CD4-positive, CD25-positive, alpha-beta regulatory T cell (primary cell): Measurements from ENCODE around the gene EBNA1BP2. TPM values are rescaled to one million over a fixed set of nuclear protein-coding genes. Genes with fewer than 3 reads are reported as not detected.
"Not testable (repeated sequence)": the region's sequence is repeated elsewhere in the genome, so short reads cannot be mapped to it uniquely, and the experiment has no call there.

Experiments
- ATAC-seq, 2 donors: fragments of 150-1000 bp; cut with Tn5 transposase; one replicate each; pipeline ENCODE4 v1.10.0; 2021; ENCODE audit warnings: low read depth in 2 of 2, moderate number of reproducible peaks in 2 of 2, moderate library complexity in 1 of 2
- DNase-seq, 3 donors: peaks; one replicate each; pipeline versions ENCODE4 v3.0.0 to v3.0.0-alpha.2; 2012 to 2022; ENCODE audit warnings: mixed read lengths in 1 of 3
- H3K27ac ChIP-seq: one replicate; pipeline ENCODE4 v1.7.0; 2013; ENCODE audit warnings: mild to moderate bottlenecking, low read length; ENCODE audit not compliant: insufficient read depth, poor library complexity, severe bottlenecking
- H3K27me3 ChIP-seq: one replicate; pipeline ENCODE4 v1.7.0; 2013; ENCODE audit warnings: low read length; ENCODE audit not compliant: control insufficient read depth, insufficient read depth
- H3K36me3 ChIP-seq: one replicate; pipeline ENCODE4 v1.7.0; 2013; ENCODE audit warnings: mild to moderate bottlenecking, low read length, moderate library complexity; ENCODE audit not compliant: control insufficient read depth, insufficient read depth
- H3K4me1 ChIP-seq: 2 replicates; pipeline ENCODE4 v1.7.0; 2013; ENCODE audit warnings: mild to moderate bottlenecking, low read length; ENCODE audit not compliant: insufficient read depth, control insufficient read depth, poor library complexity, severe bottlenecking
- H3K4me3 ChIP-seq: one replicate; pipeline ENCODE4 v1.7.0; 2013; ENCODE audit warnings: low read depth, mild to moderate bottlenecking, low read length, moderate library complexity
- H3K9me3 ChIP-seq, 2 experiments: 1 replicate in 1 of 2; 2 replicates in 1 of 2; pipeline ENCODE4 v1.7.0; 2013; ENCODE audit warnings: low read length in 2 of 2, mild to moderate bottlenecking in 1 of 2, moderate library complexity in 1 of 2; ENCODE audit not compliant: control insufficient read depth in 2 of 2
- H3K27ac Mint-ChIP-seq, 3 donors: one replicate each; pipeline ENCODE4 v1.8.0; 2020 to 2022; ENCODE audit warnings: mild to moderate bottlenecking in 3 of 3, mixed read lengths in 3 of 3, moderate library complexity in 2 of 3
- H3K27me3 Mint-ChIP-seq: one replicate; pipeline ENCODE4 v1.8.0; 2022; ENCODE audit warnings: mild to moderate bottlenecking, mixed read lengths
- H3K36me3 Mint-ChIP-seq: one replicate; pipeline ENCODE4 v1.8.0; 2020; ENCODE audit warnings: mixed read lengths
- H3K4me1 Mint-ChIP-seq, 4 donors: one replicate each; pipeline ENCODE4 v1.8.0; 2020 to 2022; ENCODE audit warnings: mixed read lengths in 4 of 4, mild to moderate bottlenecking in 1 of 4
- H3K4me3 Mint-ChIP-seq, 4 donors: one replicate each; pipeline ENCODE4 v1.8.0; 2020 to 2022; ENCODE audit warnings: mild to moderate bottlenecking in 4 of 4, mixed read lengths in 4 of 4, moderate library complexity in 3 of 4
- H3K9me3 Mint-ChIP-seq, 7 donors: one replicate each; pipeline ENCODE4 v1.8.0; 2020 to 2022; ENCODE audit warnings: mixed read lengths in 7 of 7, mild to moderate bottlenecking in 3 of 7, moderate library complexity in 2 of 7
- polyA plus RNA-seq, 4 donors: library from polyadenylated mRNA; unstranded; fragments of 300-500 nt; fragmentation: Illumina TruSeq; gene quantifications; one replicate each; pipeline ENCODE4 v1.2.3, GENCODE V29; 2021
- total RNA-seq: library from RNA; stranded (reverse); gene quantifications from one replicate; pipeline ENCODE4 v1.2.3, GENCODE V29; 2022

The EBNA1BP2 gene
- total and polyA plus RNA-seq, 5 donors from 2014 or later = 17.4 to 62.0 (median 52.8) TPM

DNA sequence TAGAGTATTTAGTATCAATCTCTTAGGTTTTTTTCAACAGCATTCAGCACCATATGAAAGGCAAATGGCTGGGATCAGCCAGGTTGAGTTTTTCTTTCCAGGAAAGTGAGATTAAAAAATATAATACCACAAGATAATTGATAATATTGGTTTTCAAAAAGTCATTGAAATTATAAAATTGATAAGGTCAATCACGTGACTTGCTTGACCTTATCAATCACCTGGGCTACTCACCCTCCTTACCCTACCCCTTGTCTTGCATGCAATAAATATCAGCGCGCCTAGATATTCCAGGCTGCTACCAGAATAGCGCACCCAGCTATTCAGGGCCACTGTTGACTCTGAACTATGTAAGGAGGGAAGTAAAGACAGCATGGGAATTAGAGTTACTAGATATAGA, 31.5 kb downstream of the EBNA1BP2 start:
- DNase-seq = no peak
- no peak overlapping the region for H3K4me3 ChIP-seq
- Mint-ChIP-seq H3K9me3 (peaks cover 0 to 8% (median 0%) of the 10 kb centered on the region in 7 donors), H3K4me1 (no peaks in the 10 kb centered on the region), H3K27me3 (peaks cover 42% of the 10 kb centered on the region), H3K4me3 (no peak overlapping the region), H3K27ac (peak overlapping the region in 1 of 3 donors; percentile 33), H3K36me3 (no peaks in the 10 kb centered on the region)
- peaks cover 0 to 5% of the 10 kb centered on the region in 2 experiments for H3K9me3 ChIP-seq
- H3K36me3 ChIP-seq = no peaks in the 10 kb centered on the region
- no peak overlapping the region for H3K27ac ChIP-seq
- ATAC-seq = no peak
- H3K4me1 ChIP-seq = no peaks in the 10 kb centered on the region
- peaks cover 33% of the 10 kb centered on the region for H3K27me3 ChIP-seq

DNA sequence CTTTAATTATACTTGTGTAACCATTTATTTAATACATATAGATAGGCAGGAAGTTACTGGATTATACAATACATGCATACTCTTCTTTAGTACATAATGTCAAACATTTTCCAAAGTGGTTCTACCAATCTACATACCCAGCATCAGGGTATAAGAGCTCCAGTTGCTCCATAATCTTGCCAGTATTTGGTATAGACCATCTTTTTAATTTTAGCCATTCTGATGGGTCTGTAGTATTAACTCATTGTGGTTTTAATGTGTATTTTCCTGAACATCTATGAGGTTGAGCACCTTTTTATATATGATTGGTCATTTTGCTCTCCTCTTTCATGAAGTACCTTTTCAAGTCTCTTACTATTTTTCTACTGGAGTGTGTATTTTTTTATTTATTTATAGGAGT, 32.1 kb downstream of the EBNA1BP2 start:
- no peaks in the 10 kb centered on the region for H3K4me1 ChIP-seq
- Mint-ChIP-seq H3K27me3 (peaks cover 36% of the 10 kb centered on the region), H3K4me1 (no peaks in the 10 kb centered on the region), H3K27ac (no peak overlapping the region), H3K36me3 (no peaks in the 10 kb centered on the region), H3K9me3 (peaks cover 0 to 8% (median 0%) of the 10 kb centered on the region in 7 donors), H3K4me3 (no peak overlapping the region)
- H3K36me3 ChIP-seq = no peaks in the 10 kb centered on the region
- ATAC-seq = no peak
- H3K27me3 ChIP-seq = peaks cover 27% of the 10 kb centered on the region
- peaks cover 0 to 5% of the 10 kb centered on the region in 2 experiments for H3K9me3 ChIP-seq
- no peak overlapping the region for H3K4me3 ChIP-seq
- no peak overlapping the region for H3K27ac ChIP-seq
- no peak for DNase-seq

DNA sequence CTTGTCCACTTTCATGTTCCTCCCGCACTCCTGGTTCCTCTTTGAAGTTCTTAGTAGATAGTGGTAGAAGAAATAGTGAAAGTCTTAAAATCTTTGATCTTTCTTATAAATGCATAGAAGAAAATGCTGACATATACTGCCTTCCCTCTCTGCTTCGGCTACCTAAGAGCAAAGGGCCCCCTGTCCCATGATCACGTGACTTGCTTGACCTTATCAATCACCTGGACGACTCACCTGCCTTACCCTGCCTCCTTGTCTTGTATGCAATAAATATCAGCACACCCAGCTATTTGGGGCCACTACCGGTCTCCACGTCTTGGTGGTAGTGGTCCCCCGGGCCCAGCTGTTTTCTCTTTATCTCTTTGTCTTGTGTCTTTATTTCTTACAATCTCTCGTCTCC, 32.8 kb downstream of the EBNA1BP2 start:
- not testable (repeated sequence) for ATAC-seq, H3K4me3 Mint-ChIP-seq, H3K27ac Mint-ChIP-seq, H3K4me3 ChIP-seq, H3K9me3 ChIP-seq, H3K4me1 Mint-ChIP-seq, H3K36me3 Mint-ChIP-seq, DNase-seq, H3K27ac ChIP-seq, H3K36me3 ChIP-seq, H3K9me3 Mint-ChIP-seq, H3K4me1 ChIP-seq
- H3K27me3 Mint-ChIP-seq = peaks cover 36% of the 10 kb centered on the region
- peaks cover 22% of the 10 kb centered on the region for H3K27me3 ChIP-seq

DNA sequence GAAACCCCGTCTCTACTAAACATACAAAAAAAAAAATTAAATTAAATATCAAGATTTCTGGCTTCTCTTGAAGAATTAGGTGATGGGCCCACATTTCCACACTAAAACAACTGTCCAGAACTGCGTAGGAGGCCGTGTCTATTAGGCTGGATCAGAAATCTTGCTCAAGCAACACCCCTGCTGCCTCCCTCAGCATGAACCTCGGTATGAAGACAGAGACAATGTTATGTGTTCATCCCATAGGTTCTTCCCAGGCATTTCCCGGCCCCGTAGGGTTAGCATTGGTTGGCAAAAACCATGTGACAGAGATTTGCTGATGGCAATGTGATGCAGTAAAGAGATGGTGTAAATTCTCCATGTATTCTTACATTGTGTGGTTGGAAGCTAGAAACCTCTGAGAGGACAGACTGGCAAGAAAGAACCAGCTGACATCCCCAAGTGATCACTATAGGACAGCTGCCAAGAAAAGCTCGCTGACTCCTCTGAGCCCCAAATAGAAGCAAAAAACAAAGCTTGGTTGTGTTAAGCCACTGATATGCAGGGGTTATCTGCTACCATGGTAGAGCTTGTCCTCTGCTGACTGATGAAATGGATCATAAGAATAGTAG, 34.5 kb downstream of the EBNA1BP2 start:
- Histone ChIP-seq H3K4me1 (no peaks in the 10 kb centered on the region), H3K4me3 (no peak overlapping the region), H3K36me3 (no peaks in the 10 kb centered on the region), H3K27ac (no peak overlapping the region), H3K9me3 (peaks cover 0 to 5% of the 10 kb centered on the region in 2 experiments), H3K27me3 (peaks cover 13% of the 10 kb centered on the region)
- Mint-ChIP-seq H3K9me3 (peaks cover 0 to 8% (median 2%) of the 10 kb centered on the region in 7 donors), H3K27ac (no peak overlapping the region), H3K4me3 (no peak overlapping the region), H3K4me1 (no peaks in the 10 kb centered on the region), H3K36me3 (no peaks in the 10 kb centered on the region), H3K27me3 (peaks cover 36% of the 10 kb centered on the region)
- no peak for ATAC-seq
- no peak for DNase-seq

DNA sequence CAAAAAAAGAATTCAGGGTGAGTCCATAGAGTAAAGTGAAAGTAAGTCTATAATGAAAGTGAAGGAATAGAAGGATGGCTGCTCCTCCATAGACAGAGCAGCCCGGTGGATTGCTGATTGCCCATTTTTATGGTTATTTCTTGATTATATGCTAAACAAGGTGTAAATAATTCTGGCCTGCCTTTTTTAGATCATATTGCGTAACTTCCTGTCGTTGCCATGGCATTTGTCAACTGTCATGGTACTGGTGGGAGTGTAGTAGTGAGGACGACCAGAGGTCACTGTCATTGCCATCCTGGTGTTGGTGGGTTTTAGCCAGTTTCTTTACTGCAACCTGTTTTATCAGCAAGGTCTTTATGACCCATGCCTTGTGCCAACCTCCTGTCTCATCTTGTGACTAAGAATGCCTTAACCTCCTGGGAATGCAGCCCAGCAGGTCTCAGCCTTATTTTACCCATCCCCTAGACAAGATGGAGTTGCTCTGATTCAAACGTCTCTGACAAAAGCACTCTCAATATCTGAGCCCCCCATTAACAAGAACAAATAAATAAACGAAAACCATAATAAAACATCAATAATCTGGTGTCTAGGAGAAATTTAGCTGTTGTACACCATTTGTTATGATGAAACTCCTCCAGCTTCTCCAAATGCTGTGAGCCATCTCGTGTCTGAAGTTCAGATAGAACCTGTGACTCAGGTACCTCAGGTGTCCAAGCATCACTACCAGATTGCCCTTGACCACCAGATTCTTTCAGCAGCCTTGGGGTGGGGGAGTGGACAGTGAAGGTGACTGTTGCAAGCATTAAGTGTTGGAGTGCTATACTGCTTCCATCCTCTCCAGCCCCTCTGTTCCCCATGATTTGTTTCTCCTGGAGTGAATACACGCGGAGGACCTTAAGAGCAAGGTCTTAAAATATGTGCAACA, 36.0 kb downstream of the EBNA1BP2 start:
- Histone ChIP-seq H3K36me3 (no peaks in the 10 kb centered on the region), H3K4me3 (no peak overlapping the region), H3K27me3 (peaks cover 12% of the 10 kb centered on the region), H3K27ac (no peak overlapping the region), H3K9me3 (peaks cover 0 to 5% of the 10 kb centered on the region in 2 experiments), H3K4me1 (no peaks in the 10 kb centered on the region)
- no peak for DNase-seq
- Mint-ChIP-seq H3K36me3 (no peaks in the 10 kb centered on the region), H3K9me3 (peaks cover 0 to 8% (median 2%) of the 10 kb centered on the region in 7 donors), H3K27ac (no peak overlapping the region), H3K27me3 (peaks cover 50% of the 10 kb centered on the region), H3K4me3 (no peak overlapping the region), H3K4me1 (no peaks in the 10 kb centered on the region)
- ATAC-seq = no peak

DNA sequence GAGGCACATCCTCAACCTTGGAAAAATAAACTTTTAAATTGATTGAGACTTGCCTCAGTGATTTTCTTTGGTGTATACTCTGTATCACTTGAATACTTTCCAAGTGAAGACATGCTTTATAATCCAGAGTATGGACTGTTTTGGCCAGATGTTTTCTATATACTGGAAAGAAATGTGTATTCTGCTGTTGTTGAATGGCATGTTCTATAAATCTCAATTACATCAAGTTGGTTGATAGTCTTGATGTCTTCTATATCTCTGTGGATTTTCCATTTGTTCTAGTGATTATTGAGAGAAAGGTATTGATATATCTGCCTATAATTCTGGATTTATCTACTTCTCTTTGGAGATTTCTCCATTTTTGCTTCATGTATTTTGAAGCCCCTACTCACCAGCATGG, 37.5 kb downstream of the EBNA1BP2 start:
- ATAC-seq (no peak), DNase-seq (no peak)
- Histone ChIP-seq H3K4me1 (no peaks in the 10 kb centered on the region), H3K27me3 (peaks cover 15% of the 10 kb centered on the region), H3K36me3 (no peaks in the 10 kb centered on the region), H3K27ac (no peak overlapping the region), H3K9me3 (peaks cover 0 to under 1% of the 10 kb centered on the region in 2 experiments), H3K4me3 (no peak overlapping the region)
- no peak overlapping the region for H3K4me3 Mint-ChIP-seq
- H3K36me3 Mint-ChIP-seq = no peaks in the 10 kb centered on the region
- peaks cover 0 to 4% (median 2%) of the 10 kb centered on the region in 7 donors for H3K9me3 Mint-ChIP-seq
- H3K4me1 Mint-ChIP-seq = no peaks in the 10 kb centered on the region
- H3K27ac Mint-ChIP-seq = no peak overlapping the region
- peaks cover 49% of the 10 kb centered on the region for H3K27me3 Mint-ChIP-seq

DNA sequence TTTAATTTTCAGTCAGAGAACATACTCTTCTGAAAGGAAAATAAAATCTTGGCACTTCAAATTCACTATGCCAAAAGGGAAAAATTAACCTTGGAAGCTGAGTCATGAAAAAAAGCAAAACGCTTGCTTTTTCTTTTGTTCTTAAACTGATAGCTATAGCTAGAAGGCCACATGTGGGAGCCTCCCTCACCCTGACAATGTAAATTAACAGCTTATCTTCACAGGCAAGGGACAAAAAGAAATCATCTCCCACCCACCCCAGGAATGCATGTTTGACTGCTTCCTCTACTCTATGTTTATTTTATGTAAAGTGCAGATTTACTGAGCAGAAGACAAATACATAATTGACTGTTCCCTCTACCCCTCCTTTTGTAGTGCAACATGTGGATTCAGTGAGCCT, 38.0 kb downstream of the EBNA1BP2 start:
- peaks cover 48% of the 10 kb centered on the region for H3K27me3 Mint-ChIP-seq
- no peaks in the 10 kb centered on the region for H3K36me3 Mint-ChIP-seq
- H3K4me1 Mint-ChIP-seq = no peaks in the 10 kb centered on the region
- Histone ChIP-seq H3K9me3 (no peaks in the 10 kb centered on the region), H3K4me1 (no peaks in the 10 kb centered on the region), H3K27me3 (peaks cover 15% of the 10 kb centered on the region), H3K4me3 (no peak overlapping the region), H3K27ac (no peak overlapping the region), H3K36me3 (no peaks in the 10 kb centered on the region)
- no peak overlapping the region for H3K4me3 Mint-ChIP-seq
- H3K9me3 Mint-ChIP-seq = peaks cover 0 to 2% (median 0%) of the 10 kb centered on the region in 7 donors
- ATAC-seq = no peak
- no peak for DNase-seq
- H3K27ac Mint-ChIP-seq = no peak overlapping the region
